ENCODE measurements around the gene PDLIM1.
"Not testable (repeated sequence)": the region's sequence is repeated elsewhere in the genome, so short reads cannot be mapped to it uniquely, and the experiment has no call there.

The PDLIM1 gene

DNA sequence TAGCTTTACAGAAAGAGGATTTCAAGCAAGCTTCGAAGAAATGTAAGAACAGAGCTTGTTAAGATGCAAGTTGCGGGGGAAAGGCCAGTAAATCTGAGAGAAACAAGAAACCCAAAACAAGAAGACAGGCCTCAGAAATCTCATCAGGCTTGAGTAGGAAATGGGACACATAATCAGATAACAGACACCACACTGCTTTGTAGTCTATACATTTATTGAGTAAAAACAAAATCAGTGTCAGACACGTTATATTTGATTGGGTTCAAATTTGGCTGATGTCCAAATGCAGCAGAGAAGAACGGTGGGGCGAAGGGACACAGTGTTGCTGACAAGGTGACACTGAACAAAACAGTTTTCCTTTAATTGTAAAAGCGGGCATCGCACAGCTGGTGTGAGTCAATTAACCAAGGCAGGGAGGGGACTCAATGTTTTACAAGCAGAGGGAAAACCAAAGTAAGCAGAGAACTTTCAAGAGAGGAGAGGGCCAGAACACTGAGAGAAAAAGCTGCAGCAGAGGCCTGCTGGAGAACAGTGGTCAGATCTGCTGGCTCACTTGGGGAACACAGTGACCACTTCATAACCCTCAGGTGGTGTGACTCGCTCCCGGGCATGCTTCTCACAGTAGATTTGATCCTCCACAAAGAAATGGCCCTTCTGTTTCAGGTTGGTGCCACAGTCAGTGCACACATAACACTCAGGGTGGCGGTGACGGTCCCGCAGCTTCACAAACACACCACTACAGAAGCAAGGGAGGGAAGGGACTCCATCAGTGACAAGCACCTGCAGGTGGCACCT, 53.2 kb downstream of the PDLIM1 start:
- DNase-seq, result no peak

- DNase-seq, result no peak
Observed at GRCh38 chr10:95236068-95236903, 54.5 kb downstream of the PDLIM1 start.

DNA sequence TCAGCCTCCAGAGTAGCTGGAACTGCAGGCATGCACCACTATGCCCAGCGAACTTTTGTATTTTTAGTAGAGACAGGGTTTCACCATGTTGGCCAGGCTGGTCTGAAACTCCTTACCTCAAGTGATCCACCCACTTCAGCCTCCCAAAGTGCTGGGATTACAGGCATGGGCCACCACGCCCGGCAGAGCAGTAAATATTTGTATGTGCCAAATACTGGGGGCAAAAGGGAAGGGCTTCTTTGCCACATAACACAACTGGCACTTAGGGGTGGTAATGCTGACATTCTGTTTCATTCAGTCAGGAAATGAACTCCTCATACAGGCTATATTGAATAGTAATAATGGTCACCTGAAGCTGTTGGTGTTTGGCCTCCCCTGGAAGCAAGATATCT, 55.1 kb downstream of the PDLIM1 start:
- DNase-seq, result no peak

GRCh38 chr10:95234951-95235350, 55.9 kb downstream of the PDLIM1 start:
- DNase-seq, result no peak

DNA sequence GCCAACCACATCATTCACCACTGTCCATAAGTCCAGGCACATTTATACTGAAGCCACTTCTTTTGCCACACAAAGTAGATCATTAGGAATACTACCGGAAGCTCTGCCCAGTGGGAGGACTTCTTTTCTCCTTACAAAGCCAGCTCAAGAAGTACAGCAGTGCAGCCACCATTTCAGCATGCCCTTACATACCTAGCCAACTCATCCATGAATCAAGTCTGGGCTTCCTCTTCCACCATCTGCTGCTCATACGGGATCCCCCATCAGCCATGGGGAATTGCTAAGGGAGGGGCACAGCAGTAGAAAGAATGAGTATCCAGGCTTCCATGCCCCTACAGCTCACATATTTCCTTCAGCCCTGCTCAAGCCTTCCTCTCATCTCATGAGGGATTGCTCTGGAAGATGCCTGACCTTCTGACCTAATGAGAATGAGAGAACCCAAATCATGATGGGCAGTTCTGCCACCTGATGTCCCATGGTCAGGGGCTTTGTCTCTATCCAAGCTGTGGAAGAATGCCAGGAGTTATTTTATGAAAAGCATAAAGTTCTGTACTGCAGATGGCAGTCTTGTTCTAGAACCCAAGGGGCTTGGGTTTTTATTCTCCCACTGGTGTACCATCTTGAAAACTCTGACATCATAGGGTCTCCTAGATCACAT, 57.3 kb downstream of the PDLIM1 start:
- DNase-seq, result no peak

DNA sequence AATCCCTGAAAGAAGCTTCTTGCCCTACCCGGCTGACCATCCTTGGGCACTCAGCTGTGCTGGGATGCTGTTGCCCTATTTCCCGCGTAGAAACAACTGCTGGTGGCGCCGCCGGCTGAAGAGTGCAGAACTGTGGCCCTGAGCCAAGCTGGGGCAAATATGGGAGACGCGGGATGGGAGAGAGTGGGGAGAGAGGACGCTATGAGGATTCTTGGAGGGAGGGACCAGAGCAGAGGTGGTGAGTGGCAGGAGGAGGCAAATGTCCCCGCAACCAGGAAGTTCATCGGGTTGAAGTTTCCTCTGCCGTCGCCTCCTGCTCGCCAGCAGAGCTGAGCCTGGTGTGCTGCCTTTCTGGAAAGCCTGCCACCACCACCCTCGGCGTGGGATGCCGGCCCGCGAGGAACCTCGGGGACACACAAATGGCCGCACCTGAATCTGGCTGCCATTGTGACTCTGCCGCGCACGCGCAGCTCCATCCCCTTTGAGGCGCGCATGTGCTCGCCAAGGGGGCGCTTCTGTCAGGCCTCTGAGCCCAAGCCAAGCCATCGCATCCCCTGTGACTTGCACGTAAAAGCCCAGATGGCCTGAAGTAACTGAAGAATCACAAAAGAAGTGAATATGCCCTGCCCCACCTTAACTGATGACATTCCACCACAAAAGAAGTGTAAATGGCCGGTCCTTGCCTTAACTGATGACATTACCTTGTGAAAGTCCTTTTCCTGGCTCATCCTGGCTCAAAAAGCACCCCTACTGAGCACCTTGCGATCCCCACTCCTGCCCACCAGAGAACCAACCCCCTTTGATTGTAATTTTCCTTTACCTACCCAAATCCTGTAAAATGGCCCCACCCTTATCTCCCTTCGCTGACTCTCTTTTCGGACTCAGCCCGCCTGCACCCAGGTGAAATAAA, 59.9 kb downstream of the PDLIM1 start:
- DNase-seq, result peak; percentile 5 to 12

DNA sequence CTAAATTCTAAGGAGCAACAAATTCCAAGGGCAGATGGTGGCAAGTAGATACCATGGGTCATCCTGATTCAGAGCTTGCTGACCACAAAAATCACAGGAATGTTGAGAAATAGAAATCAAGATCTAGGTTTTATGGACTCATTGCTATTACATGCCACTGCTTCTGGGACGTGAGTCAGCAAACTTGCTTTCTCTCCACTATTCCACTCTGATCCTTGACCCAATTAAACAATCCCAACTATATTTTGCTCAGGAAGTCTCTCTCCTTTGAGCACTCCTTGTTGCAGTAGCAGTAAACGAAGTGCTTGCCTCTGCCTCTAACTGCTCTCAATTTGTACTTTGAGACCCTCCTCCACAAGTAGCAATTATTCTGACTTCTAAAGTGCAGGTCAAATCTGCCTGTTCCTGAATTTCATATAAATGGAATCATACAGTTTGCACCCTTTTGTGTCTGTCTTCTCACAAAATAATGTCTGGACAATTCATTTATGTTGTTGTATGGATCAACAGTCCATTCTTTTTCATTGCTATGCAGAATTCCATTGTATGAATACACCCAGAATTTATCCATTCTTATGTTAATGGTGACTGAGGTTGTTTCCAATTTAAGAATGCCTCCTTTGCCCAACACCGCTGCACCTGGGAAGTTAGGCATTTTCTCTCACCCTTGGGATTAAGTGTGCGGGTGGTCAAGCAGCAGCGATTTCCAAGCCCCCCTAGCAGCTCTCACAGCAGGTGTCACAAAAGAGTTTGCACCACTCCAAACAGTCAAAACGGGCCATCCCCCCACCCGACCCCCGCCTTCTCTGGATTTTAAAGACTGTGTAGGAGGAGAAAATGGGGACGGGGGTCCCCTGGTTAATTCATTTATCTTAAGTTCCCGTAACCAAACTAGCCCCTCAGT, 60.8 kb downstream of the PDLIM1 start:
- no peak for DNase-seq

- DNase-seq, result not testable (repeated sequence)
Observed at GRCh38 chr10:95228934-95229723, 61.7 kb downstream of the PDLIM1 start.

DNA sequence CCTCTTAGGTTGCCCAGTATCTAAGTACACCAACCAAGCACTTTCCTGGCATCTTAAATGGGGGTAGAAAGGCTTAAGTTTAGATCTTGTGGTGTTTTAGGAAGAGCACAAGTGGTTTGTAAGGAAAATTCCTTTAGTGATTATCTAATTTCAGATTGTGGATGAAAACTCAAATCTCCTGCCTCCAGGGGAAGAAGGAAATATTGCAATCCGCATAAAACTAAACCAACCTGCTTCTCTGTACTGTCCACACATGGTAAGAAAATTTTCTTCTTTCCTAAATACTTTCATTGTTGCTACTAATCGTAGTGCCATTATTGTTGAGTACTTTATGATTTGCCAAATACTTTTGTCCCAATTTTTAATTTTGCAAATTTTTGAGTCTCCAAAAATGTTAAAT, 65.7 kb downstream of the PDLIM1 start:
- DNase-seq, result no peak

DNA sequence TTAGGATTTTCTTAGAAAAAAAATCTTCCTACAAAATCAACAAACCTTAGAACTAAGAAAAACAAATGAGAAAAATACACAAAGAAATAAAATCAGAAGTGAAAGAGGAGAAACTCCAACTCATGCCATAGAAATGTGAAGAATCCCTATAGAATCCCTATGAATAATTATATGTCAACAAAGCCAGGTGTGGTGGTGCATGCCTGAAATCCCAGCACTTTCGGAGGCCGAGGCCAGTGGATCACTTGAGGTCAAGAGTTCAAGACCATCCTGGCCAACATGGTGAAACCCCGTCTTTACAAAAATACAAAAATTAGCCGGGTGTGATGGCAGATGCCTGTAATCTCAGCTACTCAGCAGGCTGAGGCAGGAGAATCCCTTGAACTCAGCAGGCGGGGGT, 69.7 kb downstream of the PDLIM1 start:
- no peak for DNase-seq

- DNase-seq, result no peak
Observed at GRCh38 chr10:95220539-95220938, 70.3 kb downstream of the PDLIM1 start.

- DNase-seq, result no peak
Observed at GRCh38 chr10:95217476-95217875, 73.3 kb downstream of the PDLIM1 start.

- no peak for DNase-seq
Observed at GRCh38 chr10:95214793-95215192, 76.0 kb downstream of the PDLIM1 start.

DNA sequence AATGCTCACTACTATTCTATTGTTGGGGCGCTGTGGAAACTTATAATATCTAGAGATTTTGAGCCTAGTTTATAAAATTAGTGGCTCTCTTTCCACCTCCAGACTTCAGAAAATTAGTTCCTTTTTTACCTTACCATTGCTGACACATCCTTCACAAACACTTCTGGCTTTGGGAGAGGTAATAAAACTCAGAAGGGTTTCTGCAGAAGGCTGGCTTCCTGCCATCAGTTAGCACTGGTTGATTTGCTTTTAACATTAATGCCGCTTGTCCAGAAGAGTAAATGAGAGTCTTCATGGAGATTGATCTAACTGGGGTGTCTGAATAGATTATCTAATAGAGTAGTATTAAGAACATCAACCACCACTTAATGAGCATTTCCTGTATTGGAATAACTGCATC, 76.4 kb downstream of the PDLIM1 start:
- DNase-seq, result no peak

GRCh38 chr10:95211606-95212279, 79.1 kb downstream of the PDLIM1 start:
- no peak for DNase-seq

DNA sequence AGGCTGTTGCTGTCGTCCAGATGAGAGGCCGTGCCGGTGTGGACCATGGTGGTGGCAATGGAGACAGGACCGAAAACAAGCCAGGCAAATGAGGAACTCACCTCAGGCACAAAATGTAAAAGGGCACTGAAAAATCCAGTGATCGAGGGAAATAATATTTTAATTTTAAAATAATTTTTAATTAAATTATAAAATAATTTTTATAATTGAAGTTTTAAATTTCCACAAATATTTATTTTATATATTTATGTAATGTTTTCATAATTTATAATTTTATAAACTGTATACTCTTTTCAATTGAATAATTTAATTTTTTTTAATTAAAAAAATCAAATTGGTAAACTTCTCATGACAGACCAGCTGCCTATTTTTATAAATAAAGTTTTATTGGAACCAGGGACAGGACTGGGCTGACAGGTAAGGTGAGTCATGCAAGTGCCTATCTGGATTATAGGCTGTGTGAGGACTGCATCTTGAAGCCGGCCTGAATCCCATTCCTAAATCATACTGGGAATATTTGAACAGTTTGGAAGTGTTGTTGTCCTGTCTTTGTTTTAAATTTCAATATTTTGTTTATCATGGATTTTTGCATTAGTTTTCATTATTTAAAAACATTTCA, 81.2 kb downstream of the PDLIM1 start:
- no peak for DNase-seq

DNA sequence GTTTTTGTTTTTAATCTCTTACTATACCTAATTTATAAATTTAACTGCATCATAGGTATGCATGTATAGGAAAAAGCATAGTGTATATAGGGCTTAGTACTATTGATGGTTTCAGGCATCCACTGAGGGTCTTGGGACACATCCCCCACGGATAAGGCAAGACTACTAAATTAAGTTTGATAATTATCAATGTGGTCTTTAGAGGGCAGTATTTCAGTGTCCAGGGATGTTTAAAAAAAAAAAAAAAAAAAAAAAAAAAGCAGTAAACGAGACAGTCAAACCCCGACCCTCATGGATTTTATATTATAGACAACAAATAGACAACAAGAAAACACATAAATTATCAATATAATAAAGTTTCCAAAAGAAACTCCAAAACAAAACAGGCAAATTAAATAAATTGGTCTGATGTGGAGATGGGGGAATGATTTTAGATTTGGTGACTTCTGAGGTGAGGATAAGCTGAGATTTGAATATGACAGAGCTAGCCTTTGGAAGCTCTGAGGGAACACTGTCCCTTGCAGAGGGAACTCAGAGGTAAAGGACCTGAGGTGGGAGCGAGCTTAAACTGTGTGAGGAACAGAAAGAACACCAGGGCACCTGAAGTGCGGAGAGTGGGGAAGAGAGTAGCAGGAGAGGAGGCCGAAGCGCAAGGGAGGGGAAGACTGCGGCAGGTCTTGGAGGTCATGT, 82.0 kb downstream of the PDLIM1 start:
- peak in 1 of 2 donors; percentile 14 for DNase-seq

DNA sequence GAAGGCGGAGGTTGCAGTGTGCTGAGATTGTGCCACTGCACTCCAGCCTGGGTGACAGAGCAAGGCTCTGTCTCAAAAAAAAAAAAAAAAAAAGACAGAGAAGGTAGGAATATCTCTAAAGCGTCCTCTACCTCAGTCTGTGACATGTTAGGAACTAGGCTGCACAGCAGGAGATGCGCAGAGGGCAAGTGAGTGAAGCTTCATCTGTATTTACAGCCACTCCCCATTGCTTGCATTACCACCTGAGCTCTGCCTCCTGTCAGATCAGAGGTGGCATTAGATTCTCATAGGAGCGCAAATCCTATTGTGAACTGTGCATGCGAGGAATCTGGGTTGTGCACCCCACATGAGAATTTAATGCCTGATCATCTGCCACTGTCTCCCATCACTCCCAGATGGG, 87.9 kb downstream of the PDLIM1 start:
- DNase-seq, result not testable (repeated sequence)

DNA sequence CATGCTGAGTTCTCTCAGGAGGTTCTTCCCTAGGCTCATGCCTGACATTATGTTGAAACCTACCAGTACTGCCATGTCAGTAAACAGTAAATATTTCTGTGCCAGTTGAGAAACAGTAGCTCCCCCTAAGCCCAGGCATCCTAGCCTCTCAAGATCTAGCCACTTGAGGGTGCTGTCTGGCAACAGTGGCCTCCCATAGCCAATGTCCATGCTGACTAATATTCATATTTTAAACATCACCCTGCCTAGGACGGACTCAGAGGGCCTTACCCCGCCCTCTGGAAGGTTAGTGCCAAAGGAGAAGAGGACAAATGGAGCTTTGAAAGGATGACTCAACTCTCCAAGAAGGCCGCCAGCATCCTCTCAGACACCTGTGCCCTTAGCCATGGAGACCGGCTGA, 89.1 kb downstream of the PDLIM1 start:
- no peak for DNase-seq

All from inflammatory macrophage treated with lipopolysaccharide for 1 hour (primary cell).